ENCODE measurements around the gene SUSD6.
"Not testable (repeated sequence)": the region's sequence is repeated elsewhere in the genome, so short reads cannot be mapped to it uniquely, and the experiment has no call there.

SUSD6 gene

GRCh38 chr14:69594846-69595245, 16.6 kb upstream of the SUSD6 start:
- no peak for TF ChIP-seq SPI1 (IDR thresholded peaks at IDR 0.05; ENCODE audit: borderline replicate concordance, low read depth)
- TF ChIP-seq REST (IDR thresholded peaks at IDR 0.05; ENCODE audit: insufficient replicate concordance, low read depth), result no peak
- TF ChIP-seq GABPA (IDR thresholded peaks at IDR 0.05; ENCODE audit: low read depth), result no peak
- TF ChIP-seq POLR2AphosphoS5 (IDR thresholded peaks at IDR 0.05; ENCODE audit: low read depth), result no peak
- no peak for TF ChIP-seq CTCF (IDR thresholded peaks at IDR 0.05; ENCODE audit: insufficient read depth, low read length)
- DNase-seq (ENCODE audit: low read depth in 1 of 2, low spot score in 1 of 2), result no peak

GRCh38 chr14:69595336-69595735, 16.1 kb upstream of the SUSD6 start:
- Histone ChIP-seq H3K27me3 (ENCODE audit: insufficient read depth, poor library complexity, severe bottlenecking) (no peaks in the 10 kb centered on the region), H3K27ac (replicated peaks) (no peak overlapping the region), H3K4me3 (replicated peaks; ENCODE audit: insufficient read depth, low read length) (no peak overlapping the region)
- DNase-seq (ENCODE audit: low read depth in 1 of 2, low spot score in 1 of 2), result no peak
- TF ChIP-seq CTCF (IDR thresholded peaks at IDR 0.05; ENCODE audit: insufficient read depth, low read length) (no peak), REST (IDR thresholded peaks at IDR 0.05; ENCODE audit: insufficient replicate concordance, low read depth) (no peak), GABPA (IDR thresholded peaks at IDR 0.05; ENCODE audit: low read depth) (no peak), SPI1 (IDR thresholded peaks at IDR 0.05; ENCODE audit: borderline replicate concordance, low read depth) (no peak), POLR2AphosphoS5 (IDR thresholded peaks at IDR 0.05; ENCODE audit: low read depth) (no peak)

More at GRCh38 chr14:69594846-69595245, 16.6 kb upstream of the SUSD6 start:
- H3K4me3 ChIP-seq (replicated peaks; ENCODE audit: insufficient read depth, low read length), result no peak overlapping the region
- no peaks in the 10 kb centered on the region for H3K27me3 ChIP-seq (ENCODE audit: insufficient read depth, poor library complexity, severe bottlenecking)
- H3K27ac ChIP-seq (replicated peaks), result no peak overlapping the region

GRCh38 chr14:69599431-69599830, 12.0 kb upstream of the SUSD6 start:
- not testable (repeated sequence) for H3K27me3 ChIP-seq (ENCODE audit: insufficient read depth, poor library complexity, severe bottlenecking); H3K27ac ChIP-seq (replicated peaks); DNase-seq (ENCODE audit: low read depth in 1 of 2, low spot score in 1 of 2); H3K4me3 ChIP-seq (replicated peaks; ENCODE audit: insufficient read depth, low read length)

- Histone ChIP-seq H3K4me3 (replicated peaks; ENCODE audit: insufficient read depth, low read length) (no peak overlapping the region), H3K27ac (replicated peaks) (no peak overlapping the region), H3K27me3 (ENCODE audit: insufficient read depth, poor library complexity, severe bottlenecking) (no peaks in the 10 kb centered on the region)
- TF ChIP-seq GABPA (IDR thresholded peaks at IDR 0.05; ENCODE audit: low read depth) (no peak), SPI1 (IDR thresholded peaks at IDR 0.05; ENCODE audit: borderline replicate concordance, low read depth) (no peak), REST (IDR thresholded peaks at IDR 0.05; ENCODE audit: insufficient replicate concordance, low read depth) (no peak), CTCF (IDR thresholded peaks at IDR 0.05; ENCODE audit: insufficient read depth, low read length) (no peak), POLR2AphosphoS5 (IDR thresholded peaks at IDR 0.05; ENCODE audit: low read depth) (no peak)
- DNase-seq (ENCODE audit: low read depth in 1 of 2, low spot score in 1 of 2), result no peak
These were observed 11.0 kb upstream of the SUSD6 start for GRCh38 chr14:69600304-69600891.
